Measurements from ENCODE around the gene FAM13A. TPM values are rescaled to one million over a fixed set of nuclear protein-coding genes. Genes with fewer than 3 reads are reported as not detected.

The FAM13A gene
- total RNA-seq, 2 donors from 2014 or later: 27.2 to 107 TPM

DNA sequence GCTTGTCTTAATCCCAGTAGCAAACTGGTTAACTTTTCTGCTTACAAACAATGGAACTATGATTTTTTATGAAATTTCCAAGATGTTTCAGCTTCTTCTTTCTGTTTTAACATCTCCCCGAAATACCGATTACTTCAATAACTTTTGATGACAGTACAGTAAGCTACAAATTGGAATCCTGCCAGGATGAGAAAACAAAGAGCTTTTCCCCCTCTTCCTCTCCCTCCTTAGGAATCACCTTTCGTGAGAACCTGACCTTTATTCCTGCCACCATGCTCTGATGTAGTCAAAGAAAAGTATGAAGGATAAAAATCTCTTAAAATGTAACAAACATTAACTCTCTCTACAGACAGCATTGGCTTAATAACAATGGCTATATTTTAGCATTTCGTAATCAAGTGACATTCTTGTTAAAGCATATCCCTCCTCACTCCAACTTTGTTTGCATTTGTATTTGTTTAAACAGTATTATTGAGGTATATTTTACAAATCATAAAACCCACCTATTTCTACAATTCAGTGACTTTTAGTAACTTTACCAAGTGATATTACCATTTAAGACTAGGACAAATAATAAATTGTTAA is 210.7 kb downstream of the FAM13A start:
- 24% methylated on average over 4 of the region's 4 CpGs for WGBS
- no peaks in the 10 kb centered on the region for H3K9me3 ChIP-seq
- no peak overlapping the region for H3K4me3 ChIP-seq
- intact Hi-C loops (cut with DNase I): no loop called here
- H3K4me1 ChIP-seq (replicated peaks): no peaks in the 10 kb centered on the region
- H3K36me3 ChIP-seq: no peaks in the 10 kb centered on the region
- no peak for DNase-seq (ENCODE audit: low spot score)
- no peak overlapping the region for H3K27ac ChIP-seq
- no peak for TF ChIP-seq CTCF (IDR thresholded peaks at IDR 0.05)
- TF ChIP-seq POLR2A (IDR thresholded peaks at IDR 0.05): no peak
- TF ChIP-seq POLR2AphosphoS5 (IDR thresholded peaks at IDR 0.05): no peak
- H3K27me3 ChIP-seq (replicated peaks; ENCODE audit: insufficient read depth): no peaks in the 10 kb centered on the region

DNA sequence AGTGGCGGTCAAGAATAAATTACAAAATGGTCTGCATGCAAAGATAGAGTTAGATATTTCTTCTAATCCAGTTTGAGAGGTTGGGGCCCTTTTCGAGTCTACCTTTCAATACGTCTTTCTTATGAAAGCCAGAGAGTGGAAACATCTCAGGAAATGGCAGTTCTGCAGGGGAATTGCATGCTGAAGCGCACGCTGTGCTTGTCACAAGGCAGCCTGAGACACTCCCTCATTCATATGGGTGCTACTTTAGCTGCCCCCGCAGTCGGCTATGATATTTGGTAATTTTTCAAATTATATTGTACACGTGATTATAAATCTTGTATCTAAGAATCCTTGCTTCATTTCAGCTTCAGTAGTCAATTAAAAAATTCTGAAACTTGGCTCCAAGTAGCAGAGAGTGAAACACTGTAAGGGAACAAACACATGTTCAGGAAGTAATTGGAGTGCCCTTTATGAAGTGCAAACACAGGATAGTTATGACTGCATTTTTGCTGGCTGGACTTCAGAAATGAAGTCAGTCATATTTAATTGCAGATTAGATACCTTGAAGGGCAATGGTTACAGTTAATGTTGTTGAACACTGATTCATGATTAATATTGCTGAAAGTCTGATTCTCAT is 213.8 kb downstream of the FAM13A start:
- intact Hi-C loops (cut with DNase I): no loop called here
- Histone ChIP-seq H3K27ac (no peak overlapping the region), H3K4me1 (replicated peaks) (no peaks in the 10 kb centered on the region), H3K27me3 (replicated peaks; ENCODE audit: insufficient read depth) (no peaks in the 10 kb centered on the region), H3K9me3 (no peaks in the 10 kb centered on the region), H3K4me3 (no peak overlapping the region), H3K36me3 (no peaks in the 10 kb centered on the region)
- TF ChIP-seq POLR2AphosphoS5 (IDR thresholded peaks at IDR 0.05) (peak; percentile 48), POLR2A (IDR thresholded peaks at IDR 0.05) (no peak), CTCF (IDR thresholded peaks at IDR 0.05) (no peak)
- 71% methylated on average over 8 of the region's 8 CpGs for WGBS
- no peak for DNase-seq (ENCODE audit: low spot score)

DNA sequence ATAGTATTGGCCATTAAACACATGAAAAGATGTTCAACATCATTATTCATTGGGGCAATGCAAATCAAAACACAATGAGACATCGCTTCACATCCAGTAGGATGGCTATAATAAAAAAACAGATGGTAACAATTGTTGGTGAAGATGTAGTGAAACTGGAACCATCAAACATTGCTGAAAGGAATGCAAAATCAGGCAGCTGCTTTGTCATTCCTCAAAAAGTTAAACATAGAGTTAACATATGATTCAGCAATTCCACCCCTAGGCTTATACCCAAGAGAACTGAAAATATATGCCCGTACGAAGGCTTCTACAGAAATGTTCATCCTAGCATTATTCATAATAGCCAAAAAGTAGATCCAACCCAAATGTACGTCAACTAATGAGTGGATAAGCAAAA is 215.3 kb downstream of the FAM13A start:
- H3K36me3 ChIP-seq: no peaks in the 10 kb centered on the region
- H3K9me3 ChIP-seq: no peaks in the 10 kb centered on the region
- intact Hi-C loops (cut with DNase I): no loop called here
- no peak overlapping the region for H3K4me3 ChIP-seq
- DNase-seq (ENCODE audit: low spot score): no peak
- 96% methylated on average over 4 of the region's 4 CpGs for WGBS
- H3K27me3 ChIP-seq (replicated peaks; ENCODE audit: insufficient read depth): no peaks in the 10 kb centered on the region
- TF ChIP-seq CTCF (IDR thresholded peaks at IDR 0.05): no peak
- TF ChIP-seq POLR2AphosphoS5 (IDR thresholded peaks at IDR 0.05): no peak
- no peak for TF ChIP-seq POLR2A (IDR thresholded peaks at IDR 0.05)
- H3K27ac ChIP-seq: no peak overlapping the region
- H3K4me1 ChIP-seq (replicated peaks): no peaks in the 10 kb centered on the region

DNA sequence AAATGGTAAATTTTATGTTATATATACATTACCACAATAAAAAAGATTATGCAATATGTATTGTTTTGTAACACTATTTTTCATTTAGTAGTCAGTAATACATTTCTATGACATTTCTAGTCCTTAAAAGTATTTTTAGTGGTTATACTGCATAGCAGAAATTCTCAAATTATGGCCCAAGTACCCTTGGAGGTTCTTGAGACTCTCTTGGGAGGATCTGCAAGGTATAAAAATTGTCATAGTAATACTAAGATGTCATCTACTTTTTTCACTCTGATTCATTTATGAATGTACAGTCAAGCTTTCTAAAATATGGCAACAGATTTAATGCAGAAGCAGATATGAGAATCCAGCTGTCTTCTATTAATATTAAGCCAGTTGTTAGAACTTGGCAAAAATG is 220.8 kb downstream of the FAM13A start:
- H3K36me3 ChIP-seq: no peaks in the 10 kb centered on the region

More for the DNA sequence above, 220.8 kb downstream of the FAM13A start:
- Histone ChIP-seq H3K27ac (no peak overlapping the region), H3K4me1 (replicated peaks) (no peaks in the 10 kb centered on the region), H3K9me3 (no peaks in the 10 kb centered on the region), H3K4me3 (no peak overlapping the region), H3K27me3 (replicated peaks; ENCODE audit: insufficient read depth) (no peaks in the 10 kb centered on the region)
- DNase-seq (ENCODE audit: low spot score): no peak
- TF ChIP-seq POLR2A (IDR thresholded peaks at IDR 0.05) (no peak), POLR2AphosphoS5 (IDR thresholded peaks at IDR 0.05) (no peak), CTCF (IDR thresholded peaks at IDR 0.05) (no peak)
- intact Hi-C loops (cut with DNase I): no loop called here

Measured in prostate gland (tissue), 2 donors.